Activated naive CD8-positive, alpha-beta T cell treated with anti-CD3 and anti-CD28 coated beads for 36 hours (primary cell): Measurements from ENCODE around the gene COL26A1. TPM values are rescaled to one million over a fixed set of nuclear protein-coding genes. Genes with fewer than 3 reads are reported as not detected.

Experiments used
- DNase-seq: peaks from one replicate; pipeline ENCODE4 v3.0.0; 2021
- H3K27ac Mint-ChIP-seq: one replicate; pipeline ENCODE4 v1.8.0; 2022; ENCODE audit warnings: mild to moderate bottlenecking, moderate library complexity, mixed read lengths
- H3K27me3 Mint-ChIP-seq: one replicate; pipeline ENCODE4 v1.8.0; 2022; ENCODE audit warnings: mild to moderate bottlenecking, mixed read lengths
- H3K36me3 Mint-ChIP-seq: one replicate; pipeline ENCODE4 v1.8.0; 2021; ENCODE audit warnings: mild to moderate bottlenecking, mixed read lengths
- H3K4me1 Mint-ChIP-seq: one replicate; pipeline ENCODE4 v1.8.0; 2021; ENCODE audit warnings: mixed read lengths
- H3K4me3 Mint-ChIP-seq: one replicate; pipeline ENCODE4 v1.8.0; 2022; ENCODE audit warnings: mild to moderate bottlenecking, moderate library complexity, mixed read lengths
- H3K9me3 Mint-ChIP-seq: one replicate; pipeline ENCODE4 v1.8.0; 2022; ENCODE audit warnings: mixed read lengths
- total RNA-seq, 2 experiments: library from RNA; stranded (reverse); gene quantifications; one replicate each; pipeline ENCODE4 v1.2.3, GENCODE V29; 2021

The COL26A1 gene
- total RNA-seq, 2 experiments from 2014 or later = not detected

DNA sequence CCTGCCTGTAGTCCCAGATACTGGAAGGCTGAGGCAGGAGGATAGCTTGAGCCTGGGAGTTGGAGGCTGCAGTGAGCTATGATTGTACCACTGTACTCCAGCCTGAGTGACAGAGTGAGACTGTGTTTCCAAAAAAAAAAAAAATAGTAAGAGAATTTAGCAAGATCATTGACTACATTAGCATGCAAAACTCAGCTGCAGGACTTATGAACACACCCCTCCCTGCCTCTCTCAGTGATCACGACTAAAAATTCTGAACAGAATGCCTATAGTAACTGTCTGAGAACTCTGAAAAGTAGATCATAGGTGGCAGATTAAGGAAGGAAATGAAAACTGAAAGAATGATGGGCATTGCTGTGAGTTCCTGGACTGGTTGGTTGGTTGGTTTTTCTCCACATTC lies 215.9 kb downstream of the COL26A1 start:
- H3K9me3 Mint-ChIP-seq = no peaks in the 10 kb centered on the region
- H3K27ac Mint-ChIP-seq = no peak overlapping the region
- peaks cover 5% of the 10 kb centered on the region for H3K4me1 Mint-ChIP-seq
- H3K4me3 Mint-ChIP-seq = no peak overlapping the region
- DNase-seq = no peak
- H3K27me3 Mint-ChIP-seq = peaks cover 11% of the 10 kb centered on the region
- H3K36me3 Mint-ChIP-seq = no peaks in the 10 kb centered on the region

- Mint-ChIP-seq H3K9me3 (no peaks in the 10 kb centered on the region), H3K27ac (no peak overlapping the region), H3K27me3 (peaks cover 2% of the 10 kb centered on the region), H3K36me3 (no peaks in the 10 kb centered on the region), H3K4me3 (no peak overlapping the region), H3K4me1 (peaks cover 2% of the 10 kb centered on the region)
- no peak for DNase-seq
Observed at GRCh38 chr7:101580596-101580995, 217.9 kb downstream of the COL26A1 start.

- Mint-ChIP-seq H3K4me3 (no peak overlapping the region), H3K27me3 (no peaks in the 10 kb centered on the region), H3K36me3 (no peaks in the 10 kb centered on the region), H3K4me1 (no peaks in the 10 kb centered on the region), H3K9me3 (no peaks in the 10 kb centered on the region), H3K27ac (no peak overlapping the region)
- DNase-seq = no peak
Observed at GRCh38 chr7:101581891-101582290, 219.2 kb downstream of the COL26A1 start.

- no peak for DNase-seq
- no peak overlapping the region for H3K4me3 Mint-ChIP-seq
- H3K27ac Mint-ChIP-seq = no peak overlapping the region
- H3K36me3 Mint-ChIP-seq = no peaks in the 10 kb centered on the region
- H3K4me1 Mint-ChIP-seq = no peaks in the 10 kb centered on the region
- no peaks in the 10 kb centered on the region for H3K9me3 Mint-ChIP-seq
- H3K27me3 Mint-ChIP-seq = no peaks in the 10 kb centered on the region
Observed at GRCh38 chr7:101582971-101583370, 220.3 kb downstream of the COL26A1 start.

DNA sequence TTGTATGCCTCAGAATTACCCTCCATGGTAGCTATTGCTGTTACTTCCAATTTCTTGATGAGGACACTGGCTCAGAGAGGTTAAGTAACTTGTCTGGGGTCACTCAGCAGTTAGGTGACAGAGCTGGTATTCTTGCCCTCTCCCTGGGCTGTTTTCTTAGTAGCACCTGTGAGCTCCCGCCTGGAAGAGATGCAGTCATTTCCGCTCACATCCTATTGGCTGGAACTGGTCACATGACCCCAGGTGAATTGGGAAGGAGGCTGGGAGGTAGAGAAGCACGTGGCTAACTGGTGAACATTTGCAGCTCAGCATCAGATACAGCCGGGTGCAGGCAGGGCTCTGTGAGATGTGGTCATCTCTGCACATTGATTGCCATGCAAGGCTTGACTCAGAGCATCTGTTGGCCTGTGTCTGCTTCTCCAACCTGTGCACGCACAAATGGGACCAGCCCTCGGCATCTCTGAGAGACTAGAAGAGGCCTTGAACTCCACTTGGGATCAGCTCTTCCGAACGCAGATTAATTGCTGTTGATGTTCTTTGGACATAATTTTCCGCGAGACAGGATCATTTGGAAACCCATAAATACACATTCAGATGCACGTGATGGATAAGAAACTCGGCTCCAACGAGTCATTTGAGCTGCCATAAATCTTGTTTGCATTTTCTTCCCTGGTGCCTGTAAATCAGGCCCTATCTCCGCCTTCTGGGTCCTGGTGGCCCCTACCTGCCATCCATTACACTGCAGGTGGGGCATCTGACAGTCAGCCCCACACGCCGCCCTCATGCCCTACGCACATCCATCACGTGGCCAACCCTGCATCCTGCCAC lies 223.6 kb downstream of the COL26A1 start:
- Mint-ChIP-seq H3K27ac (no peak overlapping the region), H3K4me3 (no peak overlapping the region), H3K9me3 (no peaks in the 10 kb centered on the region), H3K4me1 (no peaks in the 10 kb centered on the region), H3K27me3 (no peaks in the 10 kb centered on the region), H3K36me3 (no peaks in the 10 kb centered on the region)
- no peak for DNase-seq

- Mint-ChIP-seq H3K4me3 (no peak overlapping the region), H3K4me1 (no peaks in the 10 kb centered on the region), H3K36me3 (no peaks in the 10 kb centered on the region), H3K9me3 (no peaks in the 10 kb centered on the region), H3K27ac (no peak overlapping the region), H3K27me3 (no peaks in the 10 kb centered on the region)
- no peak for DNase-seq
Observed at GRCh38 chr7:101586906-101587677, 224.4 kb downstream of the COL26A1 start.

DNA sequence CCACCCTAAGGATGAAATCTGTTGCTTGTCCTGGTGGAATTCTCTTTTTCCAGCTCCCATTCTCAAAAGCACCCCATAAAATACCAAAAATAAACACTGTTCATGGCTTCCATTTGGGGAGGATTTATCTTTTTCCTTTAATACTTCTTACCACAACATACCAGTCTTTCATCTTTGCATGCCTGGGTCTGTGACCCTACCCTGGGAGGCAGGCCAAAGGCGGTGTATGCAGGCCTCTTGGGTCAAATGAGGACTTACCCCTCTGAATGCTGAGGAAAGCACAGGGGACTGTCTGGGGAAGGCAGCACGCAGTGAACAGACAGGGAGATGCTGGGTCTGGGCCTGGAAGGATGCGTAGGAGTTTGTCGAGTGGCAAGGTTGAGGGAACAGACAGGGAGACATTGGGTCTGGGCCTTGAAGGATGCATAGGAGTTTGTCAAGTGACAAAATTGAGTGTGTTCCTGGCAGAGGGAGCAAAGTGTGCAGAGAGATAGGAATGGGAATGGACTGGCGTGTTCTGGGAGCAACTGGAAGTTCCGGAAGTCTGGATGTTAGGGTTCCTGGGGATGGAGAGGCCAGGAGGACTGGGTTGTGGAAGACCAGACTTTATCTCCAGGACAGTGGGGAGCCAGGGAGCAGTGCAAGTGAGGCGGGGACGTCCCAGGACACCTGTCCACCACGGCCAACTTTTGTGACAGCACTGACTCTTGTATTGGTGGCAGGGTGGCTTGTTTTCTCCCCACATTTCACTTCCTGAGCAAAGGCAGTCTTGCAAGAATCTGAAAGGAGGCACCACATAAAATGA lies 225.7 kb downstream of the COL26A1 start:
- Mint-ChIP-seq H3K36me3 (no peaks in the 10 kb centered on the region), H3K27ac (no peak overlapping the region), H3K4me3 (no peak overlapping the region), H3K27me3 (no peaks in the 10 kb centered on the region), H3K4me1 (no peaks in the 10 kb centered on the region), H3K9me3 (no peaks in the 10 kb centered on the region)
- DNase-seq = no peak

- Mint-ChIP-seq H3K27me3 (no peaks in the 10 kb centered on the region), H3K4me3 (no peak overlapping the region), H3K9me3 (no peaks in the 10 kb centered on the region), H3K27ac (no peak overlapping the region), H3K36me3 (no peaks in the 10 kb centered on the region), H3K4me1 (no peaks in the 10 kb centered on the region)
- no peak for DNase-seq
Observed at GRCh38 chr7:101589052-101589451, 226.4 kb downstream of the COL26A1 start.

- no peaks in the 10 kb centered on the region for H3K4me1 Mint-ChIP-seq
- DNase-seq = no peak
- no peak overlapping the region for H3K27ac Mint-ChIP-seq
- no peaks in the 10 kb centered on the region for H3K9me3 Mint-ChIP-seq
- H3K4me3 Mint-ChIP-seq = no peak overlapping the region
- no peaks in the 10 kb centered on the region for H3K27me3 Mint-ChIP-seq
- no peaks in the 10 kb centered on the region for H3K36me3 Mint-ChIP-seq
Observed at GRCh38 chr7:101589976-101590662, 227.4 kb downstream of the COL26A1 start.

DNA sequence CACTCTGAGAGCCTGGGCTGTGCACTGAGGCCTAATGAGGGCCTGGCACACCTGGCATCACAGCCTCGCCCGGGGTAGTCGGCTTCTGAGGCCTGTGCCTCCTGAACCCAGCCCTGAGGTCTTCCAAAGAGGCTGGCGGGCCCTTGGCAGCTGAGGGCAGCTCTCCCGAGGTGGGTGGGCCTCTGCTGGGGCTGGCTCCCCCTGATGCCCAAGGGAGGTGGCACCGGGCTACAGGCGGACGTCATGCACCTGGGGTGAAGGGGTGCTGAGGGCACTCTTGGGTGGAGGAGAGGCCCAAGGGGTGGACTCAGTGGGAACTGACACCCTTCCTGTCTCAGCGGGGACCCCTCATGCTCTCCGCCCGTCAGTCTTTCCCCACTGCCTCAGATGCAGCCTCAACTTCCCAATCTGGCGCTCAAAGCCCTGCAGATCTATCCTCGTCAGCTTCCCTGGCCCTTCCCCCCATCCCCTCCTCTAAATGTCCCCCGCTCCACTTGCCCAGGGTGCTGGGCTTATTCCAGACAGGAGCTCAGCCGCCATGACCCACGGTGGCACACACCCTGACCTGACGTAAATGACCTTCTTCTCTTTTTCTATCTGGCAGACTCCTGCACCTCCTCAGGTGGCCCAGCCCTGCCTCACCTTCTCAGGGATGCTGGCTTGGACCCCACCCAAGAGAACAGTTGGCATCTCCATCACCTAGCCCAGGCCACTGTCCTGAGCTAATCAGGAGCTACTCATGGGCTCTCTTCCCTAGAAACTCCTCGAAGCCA lies 228.2 kb downstream of the COL26A1 start:
- no peak for DNase-seq
- no peak overlapping the region for H3K27ac Mint-ChIP-seq
- no peaks in the 10 kb centered on the region for H3K36me3 Mint-ChIP-seq
- H3K9me3 Mint-ChIP-seq = no peaks in the 10 kb centered on the region
- no peaks in the 10 kb centered on the region for H3K4me1 Mint-ChIP-seq
- H3K4me3 Mint-ChIP-seq = no peak overlapping the region
- no peaks in the 10 kb centered on the region for H3K27me3 Mint-ChIP-seq

DNA sequence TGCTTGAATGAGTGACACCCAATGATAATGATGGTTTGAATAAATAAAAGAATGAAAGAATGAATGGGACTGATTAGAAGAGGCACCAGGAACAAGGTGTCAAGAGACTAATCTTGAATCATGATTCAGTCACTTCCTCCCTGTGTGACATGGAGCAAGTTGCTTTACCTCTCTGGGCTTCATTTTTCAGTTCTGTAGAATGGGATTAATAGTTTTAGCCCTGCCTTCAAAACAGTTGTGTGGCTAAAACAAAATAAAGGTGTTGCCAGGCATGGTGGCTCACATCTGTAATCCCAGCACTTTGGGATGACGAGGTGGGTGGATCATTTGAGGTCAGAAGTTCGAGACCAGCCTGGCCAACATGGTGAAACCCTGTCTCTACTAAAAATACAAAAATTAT lies 228.8 kb downstream of the COL26A1 start:
- no peak overlapping the region for H3K27ac Mint-ChIP-seq
- no peak overlapping the region for H3K4me3 Mint-ChIP-seq

GRCh38 chr7:101593556-101593955 lies 230.9 kb downstream of the COL26A1 start:
- Mint-ChIP-seq H3K4me3 (no peak overlapping the region), H3K27ac (no peak overlapping the region), H3K4me1 (no peaks in the 10 kb centered on the region), H3K36me3 (no peaks in the 10 kb centered on the region), H3K9me3 (no peaks in the 10 kb centered on the region), H3K27me3 (no peaks in the 10 kb centered on the region)
- no peak for DNase-seq

More for the DNA sequence above, 228.8 kb downstream of the COL26A1 start:
- Mint-ChIP-seq H3K36me3 (no peaks in the 10 kb centered on the region), H3K9me3 (no peaks in the 10 kb centered on the region), H3K27me3 (no peaks in the 10 kb centered on the region), H3K4me1 (no peaks in the 10 kb centered on the region)
- no peak for DNase-seq

DNA sequence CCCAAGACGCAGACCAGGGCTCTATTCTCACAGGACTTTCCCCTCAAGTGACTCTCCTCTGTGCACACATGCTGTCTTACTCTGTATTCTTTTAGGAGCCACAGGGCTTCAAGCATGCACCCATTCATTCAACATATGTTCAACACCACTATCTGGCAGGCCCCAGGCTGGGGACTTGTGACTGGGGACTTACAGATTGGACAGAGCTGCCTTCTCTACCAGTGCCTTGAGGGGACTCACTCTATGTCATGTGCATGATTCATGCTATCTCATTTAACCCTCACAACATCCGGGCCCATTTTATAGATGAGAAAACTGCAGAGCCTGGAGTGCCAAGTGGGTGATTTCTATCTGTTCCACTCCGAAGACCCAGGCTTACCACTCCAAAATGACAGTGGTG lies 232.1 kb downstream of the COL26A1 start:
- H3K4me1 Mint-ChIP-seq = no peaks in the 10 kb centered on the region
- no peak overlapping the region for H3K27ac Mint-ChIP-seq
- H3K36me3 Mint-ChIP-seq = no peaks in the 10 kb centered on the region
- H3K27me3 Mint-ChIP-seq = no peaks in the 10 kb centered on the region
- H3K9me3 Mint-ChIP-seq = no peaks in the 10 kb centered on the region
- DNase-seq = no peak
- no peak overlapping the region for H3K4me3 Mint-ChIP-seq

DNA sequence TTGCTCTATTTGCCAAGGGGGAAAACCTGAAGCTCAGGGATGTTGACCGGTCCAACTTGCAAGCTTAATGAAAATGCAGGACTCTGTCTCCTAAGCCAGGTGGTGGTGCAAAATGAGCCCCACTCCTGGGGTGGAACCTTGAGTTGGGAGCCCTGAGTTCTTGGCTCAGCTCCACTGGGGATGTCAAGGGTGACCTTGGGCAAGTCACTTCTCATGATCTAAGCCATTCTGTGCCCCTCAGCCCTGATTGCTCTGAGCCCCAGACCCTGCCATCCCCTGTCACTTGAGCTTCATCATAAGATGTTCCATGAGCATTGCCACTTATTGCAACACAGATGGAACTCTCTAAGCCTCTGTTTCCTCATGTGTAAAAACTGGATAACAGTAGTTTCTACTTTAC lies 232.6 kb downstream of the COL26A1 start:
- no peaks in the 10 kb centered on the region for H3K27me3 Mint-ChIP-seq
- no peak for DNase-seq
- no peaks in the 10 kb centered on the region for H3K9me3 Mint-ChIP-seq
- H3K36me3 Mint-ChIP-seq = no peaks in the 10 kb centered on the region
- no peak overlapping the region for H3K27ac Mint-ChIP-seq
- H3K4me1 Mint-ChIP-seq = no peaks in the 10 kb centered on the region
- H3K4me3 Mint-ChIP-seq = no peak overlapping the region
